Fibroblast of villous mesenchyme (primary cell): ENCODE data around the gene WDR41. TPM values are rescaled to one million over a fixed set of nuclear protein-coding genes. Genes with fewer than 3 reads are reported as not detected.

ENCODE experiments used
- DNase-seq: peaks from one replicate; pipeline ENCODE4 v3.0.0-alpha.2; 2010; ENCODE audit warnings: low read depth
- H3K4me3 ChIP-seq: 2 replicates; pipeline ENCODE4 v1.5.1; 2011; ENCODE audit warnings: low read depth, mild to moderate bottlenecking, low read length
- total RNA-seq: library from RNA; depleted of rRNA; stranded (reverse); fragments of >200 nt; gene quantifications from 2 replicates; pipeline ENCODE4 v1.2.3, GENCODE V29; 2012
- TF ChIP-seq, protein P1 (sequence below): IDR thresholded peaks from 2 replicates; pipeline ENCODE4 v1.5.1; 2012; ENCODE audit warnings: low read depth, mild to moderate bottlenecking, low read length; ENCODE audit not compliant: insufficient read depth

The WDR41 gene
- total RNA-seq, 1 donor: 186 TPM

DNA sequence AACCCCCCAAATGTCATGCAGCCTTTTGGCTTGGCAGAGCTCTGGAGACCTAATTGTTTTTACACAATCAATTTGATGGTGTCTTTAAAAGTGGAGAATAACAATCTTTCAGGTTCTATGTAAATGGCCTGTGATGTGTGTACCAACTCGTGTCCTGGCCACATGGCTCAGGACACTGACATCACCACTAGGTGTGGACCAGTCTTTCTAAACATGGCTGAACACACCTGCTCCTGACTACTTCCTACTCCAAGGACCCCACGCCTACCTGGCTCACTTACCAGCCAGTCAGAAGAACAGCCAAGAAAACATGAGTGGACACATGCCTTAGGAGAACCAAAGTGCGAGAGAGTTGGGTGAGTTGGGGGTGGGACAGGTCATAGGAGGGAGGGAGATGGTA is 71.2 kb downstream of the WDR41 start:
- TF ChIP-seq, protein P1, sequence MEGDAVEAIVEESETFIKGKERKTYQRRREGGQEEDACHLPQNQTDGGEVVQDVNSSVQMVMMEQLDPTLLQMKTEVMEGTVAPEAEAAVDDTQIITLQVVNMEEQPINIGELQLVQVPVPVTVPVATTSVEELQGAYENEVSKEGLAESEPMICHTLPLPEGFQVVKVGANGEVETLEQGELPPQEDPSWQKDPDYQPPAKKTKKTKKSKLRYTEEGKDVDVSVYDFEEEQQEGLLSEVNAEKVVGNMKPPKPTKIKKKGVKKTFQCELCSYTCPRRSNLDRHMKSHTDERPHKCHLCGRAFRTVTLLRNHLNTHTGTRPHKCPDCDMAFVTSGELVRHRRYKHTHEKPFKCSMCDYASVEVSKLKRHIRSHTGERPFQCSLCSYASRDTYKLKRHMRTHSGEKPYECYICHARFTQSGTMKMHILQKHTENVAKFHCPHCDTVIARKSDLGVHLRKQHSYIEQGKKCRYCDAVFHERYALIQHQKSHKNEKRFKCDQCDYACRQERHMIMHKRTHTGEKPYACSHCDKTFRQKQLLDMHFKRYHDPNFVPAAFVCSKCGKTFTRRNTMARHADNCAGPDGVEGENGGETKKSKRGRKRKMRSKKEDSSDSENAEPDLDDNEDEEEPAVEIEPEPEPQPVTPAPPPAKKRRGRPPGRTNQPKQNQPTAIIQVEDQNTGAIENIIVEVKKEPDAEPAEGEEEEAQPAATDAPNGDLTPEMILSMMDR: no peak
- DNase-seq: no peak

DNA sequence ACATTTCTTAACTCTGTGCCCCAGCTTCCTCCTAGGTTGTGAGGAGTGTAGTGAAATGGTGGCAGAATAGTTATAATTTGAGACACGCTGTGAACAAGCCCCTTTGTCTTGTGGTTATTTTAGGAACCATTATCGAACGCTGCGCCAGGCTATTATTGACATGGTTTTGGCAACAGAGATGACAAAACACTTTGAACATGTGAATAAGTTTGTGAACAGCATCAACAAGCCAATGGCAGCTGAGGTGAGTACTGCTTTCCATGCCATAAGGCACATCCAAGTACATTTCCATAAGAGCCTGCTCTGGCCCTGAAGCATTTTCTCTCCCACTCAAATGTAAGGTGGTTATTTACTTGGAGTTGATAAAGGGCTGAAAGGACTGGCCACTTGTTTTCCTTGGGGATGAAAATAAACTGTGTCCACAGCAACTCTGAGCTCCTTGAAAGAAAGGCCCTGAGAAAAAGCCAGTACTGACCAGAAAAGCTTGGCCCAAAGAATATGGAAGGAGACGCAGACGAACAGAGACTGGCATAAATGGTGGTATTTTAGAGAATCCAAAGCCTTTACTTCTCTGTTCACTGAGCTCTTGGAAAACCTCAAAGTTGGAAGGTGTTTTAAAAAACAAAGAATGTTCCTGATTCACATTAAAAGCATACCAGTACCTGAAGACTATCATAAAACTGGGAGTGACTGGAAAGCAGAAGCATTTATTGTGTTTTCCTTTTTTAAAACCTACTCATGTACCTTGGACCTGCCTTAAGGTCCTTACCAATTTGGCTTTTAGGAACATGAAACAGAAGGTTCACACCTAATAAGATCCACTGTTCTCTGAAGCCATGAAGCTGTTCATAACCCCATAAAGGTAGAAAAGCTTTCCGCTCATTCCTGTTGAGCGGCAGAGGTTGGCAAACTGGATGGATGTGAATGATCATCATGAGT is 72.2 kb downstream of the WDR41 start:
- DNase-seq: no peak
- TF ChIP-seq, protein P1: no peak
- no peak overlapping the region for H3K4me3 ChIP-seq

More for the DNA sequence above, 71.2 kb downstream of the WDR41 start:
- H3K4me3 ChIP-seq: no peak overlapping the region

DNA sequence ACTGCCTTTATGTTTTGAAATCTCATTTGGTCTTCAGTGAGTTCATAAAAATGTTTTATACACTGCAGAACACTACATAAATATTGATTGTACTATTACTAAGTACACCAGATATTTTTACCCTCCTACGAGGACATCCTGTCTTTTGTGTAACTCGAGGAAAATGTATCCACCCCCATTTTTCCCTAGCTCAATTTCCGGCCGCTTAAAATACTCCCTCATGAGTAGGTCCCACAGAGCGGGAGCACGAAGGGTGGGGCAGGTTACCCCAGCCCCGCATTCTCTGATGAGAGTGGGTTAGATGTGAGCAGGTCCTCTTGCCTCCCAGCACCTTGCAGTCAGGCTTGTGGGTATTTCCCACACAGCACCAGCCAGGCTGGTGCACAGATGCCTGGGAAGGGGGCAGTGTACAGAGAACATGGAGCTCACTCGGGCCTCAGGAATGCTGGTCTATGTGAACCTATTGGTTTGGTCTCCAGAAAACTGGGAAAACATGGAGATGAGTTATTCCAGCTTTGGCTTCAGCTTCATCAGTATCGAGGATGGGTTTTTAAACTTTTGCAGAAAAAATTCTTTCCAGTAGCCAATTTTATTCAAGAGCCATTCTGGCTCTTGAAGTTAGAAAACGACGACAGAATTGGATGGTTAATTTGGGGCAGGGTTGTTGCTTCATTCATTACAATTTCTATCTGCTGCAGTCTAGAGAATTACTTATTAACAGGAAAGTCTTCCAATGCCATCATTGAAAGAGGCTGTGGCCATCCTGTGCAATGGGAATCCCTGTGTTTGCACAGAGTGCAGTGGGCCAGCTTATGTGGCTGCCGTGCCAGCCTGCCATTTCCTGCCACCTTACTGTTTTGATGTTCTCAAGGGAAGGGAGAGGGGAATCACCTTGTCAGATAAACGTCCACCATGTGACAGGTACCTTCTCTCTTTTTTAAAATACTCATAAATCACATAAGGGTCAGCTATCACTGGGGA is 73.2 kb downstream of the WDR41 start:
- no peak overlapping the region for H3K4me3 ChIP-seq
- DNase-seq: no peak
- TF ChIP-seq, protein P1: no peak

DNA sequence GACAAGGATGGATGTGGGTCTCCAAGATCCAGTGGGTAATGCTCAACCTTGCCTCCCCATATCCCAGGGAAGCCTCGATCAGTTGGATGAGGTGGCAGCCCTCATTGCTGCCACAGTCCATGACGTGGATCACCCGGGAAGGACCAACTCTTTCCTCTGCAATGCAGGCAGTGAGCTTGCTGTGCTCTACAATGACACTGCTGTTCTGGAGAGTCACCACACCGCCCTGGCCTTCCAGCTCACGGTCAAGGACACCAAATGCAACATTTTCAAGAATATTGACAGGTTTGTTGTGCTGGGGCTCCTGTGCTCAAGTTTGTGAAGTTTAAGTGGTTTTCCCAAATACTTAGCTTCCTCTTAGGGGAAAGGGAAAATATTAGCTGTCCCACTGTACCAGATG is 74.0 kb downstream of the WDR41 start:
- no peak for DNase-seq
- TF ChIP-seq, protein P1: no peak

DNA sequence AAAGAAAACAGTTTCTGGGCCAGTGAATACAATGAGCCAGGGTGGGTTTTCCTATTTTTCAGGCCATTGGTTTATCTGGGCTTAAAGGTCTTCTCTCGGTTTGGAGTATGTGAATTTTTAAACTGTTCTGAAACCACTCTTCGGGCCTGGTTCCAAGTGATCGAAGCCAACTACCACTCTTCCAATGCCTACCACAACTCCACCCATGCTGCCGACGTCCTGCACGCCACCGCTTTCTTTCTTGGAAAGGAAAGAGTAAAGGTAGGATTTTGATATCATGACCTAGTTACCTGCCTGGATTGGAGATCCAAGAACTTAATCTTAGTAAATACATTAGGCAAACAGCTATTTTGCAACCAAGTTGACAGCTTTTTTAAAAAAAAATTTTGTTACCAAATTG is 79.1 kb downstream of the WDR41 start:
- DNase-seq: no peak
- no peak overlapping the region for H3K4me3 ChIP-seq
- TF ChIP-seq, protein P1: no peak

More for the DNA sequence above, 74.0 kb downstream of the WDR41 start:
- H3K4me3 ChIP-seq: no peak overlapping the region

DNA sequence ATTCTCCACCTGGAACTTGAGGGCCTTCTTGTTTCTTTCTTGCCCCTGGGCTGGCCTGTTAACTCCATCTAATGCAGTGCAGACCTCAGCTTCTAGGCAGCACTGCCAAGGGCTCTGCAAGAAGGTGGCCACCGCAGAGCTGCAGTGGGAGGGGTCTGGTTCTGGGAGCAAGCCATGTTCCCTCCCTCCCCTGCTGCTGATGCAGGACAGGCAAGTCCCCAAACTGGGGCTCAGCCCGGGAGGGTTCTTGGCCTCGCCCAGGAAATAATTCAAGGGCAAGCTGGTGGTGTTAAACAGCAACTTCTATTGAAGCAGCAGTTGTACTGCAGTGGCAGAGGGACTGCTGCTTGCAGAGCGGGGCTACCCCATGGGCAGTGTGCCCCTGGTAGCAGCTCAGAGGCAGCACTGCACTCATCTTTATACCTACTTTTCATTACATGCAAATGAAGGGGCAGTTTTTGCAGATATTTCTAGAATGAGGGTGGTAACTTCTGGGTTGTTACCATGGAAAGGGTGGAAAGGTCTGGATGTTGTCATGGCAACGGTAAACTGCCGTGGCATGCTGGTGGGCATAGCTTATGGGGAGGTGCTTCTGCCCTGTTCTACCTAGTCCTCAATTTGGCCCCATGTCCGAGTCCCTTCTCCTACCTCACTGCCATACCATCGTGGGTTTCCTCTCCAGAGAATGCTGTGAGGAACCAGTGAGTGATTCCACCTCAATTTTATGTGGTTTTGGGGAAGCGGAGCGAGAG is 82.1 kb downstream of the WDR41 start:
- DNase-seq: no peak
- H3K4me3 ChIP-seq: no peak overlapping the region
- TF ChIP-seq, protein P1: no peak
